K562 (cell line): ENCODE data around the gene MMEL1. TPM values are rescaled to one million over a fixed set of nuclear protein-coding genes. Genes with fewer than 3 reads are reported as not detected.
A peak's percentile ranks its signal among the peaks of the same experiment; 100 is the strongest.

ENCODE experiments used
- CEBPG ChIP-seq, 3 experiments: fragments of 200-800 bp in 1 of 3; sonication (Bioruptor generic) in 1 of 3; sonication (generic) in 1 of 3; formaldehyde crosslinking in 1 of 3; IDR thresholded peaks in 2 of 3; conservative IDR thresholded peaks in 1 of 3; 2 replicates each; pipeline versions ENCODE4 v1.6.1 to v1.8.0; 2016 to 2022; ENCODE audit warnings: missing compliant biosample characterization in 2 of 3, missing genetic modification characterization in 2 of 3, mild to moderate bottlenecking in 1 of 3, missing genetic modification reagents in 1 of 3
- ZNF165 ChIP-seq: fragments of 250-450 bp; sonication (Bioruptor Pico); IDR thresholded peaks from 2 replicates; pipeline ENCODE4 v1.4.0; 2020; ENCODE audit warnings: borderline replicate concordance
- ZNF217 ChIP-seq: sonication (generic); formaldehyde crosslinking; IDR thresholded peaks from 2 replicates; pipeline ENCODE4 v1.8.0; 2022; ENCODE audit warnings: mild to moderate bottlenecking, missing genetic modification reagents
- polyA plus RNA-seq, 8 experiments: library from polyadenylated mRNA; depleted of rRNA in 4 of 8; stranded (reverse) in 5 of 8; unstranded in 3 of 8; fragments of >200 nt; fragmentation: Nextera tagmentation in 2 of 8; fragmentation: Illumina TruSeq in 1 of 8; extraction: Ambion mirVana in 2 of 8; extraction: Trizol in 1 of 8; gene quantifications; 2 replicates each; pipeline versions ENCODE4 v1.2.1 to v1.2.3, GENCODE V29; 2011 to 2014; ENCODE audit warnings: inconsistent platforms in 1 of 8, missing spikeins in 1 of 8
- total RNA-seq, 7 experiments: library from RNA; depleted of rRNA in 6 of 7; stranded (reverse); fragments of >200 nt in 6 of 7; fragmentation: Illumina TruSeq in 2 of 7; extraction: Trizol in 2 of 7; gene quantifications; 2 replicates each; pipeline versions ENCODE4 v1.2.1 to v1.2.3, GENCODE V29; 2011 to 2021; ENCODE audit warnings: low replicate concordance in 1 of 7
- TF ChIP-seq, protein P1 (sequence below): fragments of 450-650 bp; formaldehyde crosslinking; IDR thresholded peaks from 2 replicates; pipeline ENCODE4 v1.4.0; 2022; ENCODE audit warnings: mild to moderate bottlenecking, moderate library complexity
- TF ChIP-seq, protein P2 (sequence below): fragments of 450-650 bp; formaldehyde crosslinking; IDR thresholded peaks from 2 replicates; pipeline ENCODE4 v1.4.0; 2020; ENCODE audit warnings: mild to moderate bottlenecking, moderate library complexity
- TF ChIP-seq, protein P3 (sequence below): fragments of 250-450 bp; sonication (Bioruptor Pico); IDR thresholded peaks from 2 replicates; pipeline ENCODE4 v1.5.0; 2021; ENCODE audit warnings: mild to moderate bottlenecking, moderate library complexity
- TF ChIP-seq, protein P4 (sequence below): fragments of 450-650 bp; IDR thresholded peaks from 2 replicates; pipeline ENCODE4 v1.6.1; 2016; ENCODE audit warnings: mild to moderate bottlenecking, moderate library complexity

The MMEL1 gene
- total and polyA plus RNA-seq, 9 of the 15 experiments (the other 6 are each of a cell fraction or from before 2014, with no cell fraction given) = not detected

DNA sequence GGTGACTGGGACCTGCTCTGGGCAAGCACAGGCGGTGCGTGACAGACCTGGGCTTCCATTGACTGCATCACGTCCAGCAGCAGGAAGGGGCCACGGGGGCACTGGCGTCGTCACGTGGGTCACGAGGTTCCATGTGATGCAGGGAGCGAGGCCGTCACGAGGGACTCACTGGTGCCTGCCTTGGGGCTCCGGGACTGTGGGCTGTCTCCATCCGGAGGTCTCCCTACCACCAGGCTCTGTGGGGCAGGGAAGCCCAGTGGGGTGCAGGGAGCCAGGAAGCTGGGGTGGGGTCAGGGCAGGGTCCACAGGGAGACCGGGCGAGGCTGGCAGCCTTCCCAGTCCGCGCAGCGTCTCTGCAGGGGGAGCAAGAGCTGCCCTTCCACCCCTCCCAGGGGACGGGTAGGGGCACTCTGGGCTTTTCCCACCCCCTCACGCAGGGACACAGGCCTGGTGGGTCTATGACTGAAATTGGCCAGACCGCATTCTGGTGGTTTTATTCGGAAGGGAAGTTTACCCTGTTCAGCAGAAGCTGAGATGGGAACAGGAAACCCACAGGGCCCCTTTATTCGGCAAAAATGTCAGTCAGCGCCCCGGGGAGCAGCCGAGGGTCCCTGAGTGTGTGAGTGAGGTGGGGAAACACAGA lies 77.1 kb downstream of the MMEL1 start (continued):
- TF ChIP-seq, protein P1, sequence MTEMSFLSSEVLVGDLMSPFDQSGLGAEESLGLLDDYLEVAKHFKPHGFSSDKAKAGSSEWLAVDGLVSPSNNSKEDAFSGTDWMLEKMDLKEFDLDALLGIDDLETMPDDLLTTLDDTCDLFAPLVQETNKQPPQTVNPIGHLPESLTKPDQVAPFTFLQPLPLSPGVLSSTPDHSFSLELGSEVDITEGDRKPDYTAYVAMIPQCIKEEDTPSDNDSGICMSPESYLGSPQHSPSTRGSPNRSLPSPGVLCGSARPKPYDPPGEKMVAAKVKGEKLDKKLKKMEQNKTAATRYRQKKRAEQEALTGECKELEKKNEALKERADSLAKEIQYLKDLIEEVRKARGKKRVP (CRISPR knock-in tag) = no peak
- TF ChIP-seq, protein P2, sequence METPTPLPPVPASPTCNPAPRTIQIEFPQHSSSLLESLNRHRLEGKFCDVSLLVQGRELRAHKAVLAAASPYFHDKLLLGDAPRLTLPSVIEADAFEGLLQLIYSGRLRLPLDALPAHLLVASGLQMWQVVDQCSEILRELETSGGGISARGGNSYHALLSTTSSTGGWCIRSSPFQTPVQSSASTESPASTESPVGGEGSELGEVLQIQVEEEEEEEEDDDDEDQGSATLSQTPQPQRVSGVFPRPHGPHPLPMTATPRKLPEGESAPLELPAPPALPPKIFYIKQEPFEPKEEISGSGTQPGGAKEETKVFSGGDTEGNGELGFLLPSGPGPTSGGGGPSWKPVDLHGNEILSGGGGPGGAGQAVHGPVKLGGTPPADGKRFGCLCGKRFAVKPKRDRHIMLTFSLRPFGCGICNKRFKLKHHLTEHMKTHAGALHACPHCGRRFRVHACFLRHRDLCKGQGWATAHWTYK (CRISPR knock-in tag) = peak; percentile 78
- TF ChIP-seq CEBPG (CRISPR knock-in tag; IDR thresholded peaks at IDR 0.05) = no peak
- no peak for TF ChIP-seq CEBPG (tag; conservative IDR thresholded peaks at IDR 0.05 in 1 of 2, IDR thresholded peaks at IDR 0.05 in 1 of 2)
- TF ChIP-seq ZNF165 (CRISPR knock-in tag) = no peak
- TF ChIP-seq, protein P3, sequence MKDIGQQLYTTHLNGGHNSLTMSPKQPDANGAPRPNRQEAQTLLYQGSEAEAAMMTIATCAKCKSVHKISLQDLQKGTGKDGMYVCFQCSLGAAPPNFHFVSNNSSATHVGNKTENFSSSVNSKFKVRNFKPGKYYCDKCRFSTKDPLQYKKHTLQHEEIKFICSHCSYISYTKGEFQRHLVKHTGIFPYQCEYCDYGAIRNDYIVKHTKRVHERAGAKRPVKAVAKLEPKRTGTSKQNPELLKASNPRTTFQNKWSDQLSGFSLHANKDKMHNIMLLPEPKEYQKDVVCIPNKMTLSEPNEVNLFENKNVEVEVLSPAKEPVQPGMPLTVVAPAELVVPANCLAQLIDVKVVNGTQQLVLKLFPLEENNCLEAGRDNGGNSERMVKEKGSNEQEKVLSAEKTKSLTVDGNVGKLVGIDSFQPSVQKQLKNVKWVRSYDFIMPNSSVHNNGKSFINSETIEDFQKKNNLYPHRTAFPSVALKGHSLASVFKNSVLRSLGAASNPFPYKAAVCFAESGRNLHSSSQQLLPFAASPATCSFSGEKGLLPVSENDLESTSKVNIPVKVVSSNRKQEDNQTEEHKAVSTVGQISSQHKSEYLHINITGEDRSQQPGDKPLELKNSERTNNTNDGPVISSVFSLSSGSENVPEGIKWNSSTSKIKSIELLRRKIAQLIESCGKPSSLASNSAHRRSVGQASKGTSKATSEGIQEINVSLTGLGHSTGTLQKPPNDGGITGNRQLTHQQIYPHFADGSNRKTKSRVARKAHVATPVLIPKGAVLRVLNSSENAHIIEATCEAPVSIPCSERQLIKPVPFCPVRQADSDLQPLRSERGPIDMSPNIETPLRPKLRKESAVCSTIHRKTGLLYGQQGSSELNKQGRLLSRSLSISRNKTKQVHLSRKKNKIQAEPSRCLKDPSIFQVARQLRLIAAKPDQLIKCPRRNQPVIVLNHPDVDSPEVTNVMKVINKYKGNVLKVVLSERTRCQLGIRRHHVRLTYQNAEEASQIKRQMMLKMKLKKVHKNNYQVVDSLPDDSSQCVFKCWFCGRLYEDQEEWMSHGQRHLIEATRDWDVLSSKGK (CRISPR knock-in tag) = no peak
- TF ChIP-seq, protein P4, sequence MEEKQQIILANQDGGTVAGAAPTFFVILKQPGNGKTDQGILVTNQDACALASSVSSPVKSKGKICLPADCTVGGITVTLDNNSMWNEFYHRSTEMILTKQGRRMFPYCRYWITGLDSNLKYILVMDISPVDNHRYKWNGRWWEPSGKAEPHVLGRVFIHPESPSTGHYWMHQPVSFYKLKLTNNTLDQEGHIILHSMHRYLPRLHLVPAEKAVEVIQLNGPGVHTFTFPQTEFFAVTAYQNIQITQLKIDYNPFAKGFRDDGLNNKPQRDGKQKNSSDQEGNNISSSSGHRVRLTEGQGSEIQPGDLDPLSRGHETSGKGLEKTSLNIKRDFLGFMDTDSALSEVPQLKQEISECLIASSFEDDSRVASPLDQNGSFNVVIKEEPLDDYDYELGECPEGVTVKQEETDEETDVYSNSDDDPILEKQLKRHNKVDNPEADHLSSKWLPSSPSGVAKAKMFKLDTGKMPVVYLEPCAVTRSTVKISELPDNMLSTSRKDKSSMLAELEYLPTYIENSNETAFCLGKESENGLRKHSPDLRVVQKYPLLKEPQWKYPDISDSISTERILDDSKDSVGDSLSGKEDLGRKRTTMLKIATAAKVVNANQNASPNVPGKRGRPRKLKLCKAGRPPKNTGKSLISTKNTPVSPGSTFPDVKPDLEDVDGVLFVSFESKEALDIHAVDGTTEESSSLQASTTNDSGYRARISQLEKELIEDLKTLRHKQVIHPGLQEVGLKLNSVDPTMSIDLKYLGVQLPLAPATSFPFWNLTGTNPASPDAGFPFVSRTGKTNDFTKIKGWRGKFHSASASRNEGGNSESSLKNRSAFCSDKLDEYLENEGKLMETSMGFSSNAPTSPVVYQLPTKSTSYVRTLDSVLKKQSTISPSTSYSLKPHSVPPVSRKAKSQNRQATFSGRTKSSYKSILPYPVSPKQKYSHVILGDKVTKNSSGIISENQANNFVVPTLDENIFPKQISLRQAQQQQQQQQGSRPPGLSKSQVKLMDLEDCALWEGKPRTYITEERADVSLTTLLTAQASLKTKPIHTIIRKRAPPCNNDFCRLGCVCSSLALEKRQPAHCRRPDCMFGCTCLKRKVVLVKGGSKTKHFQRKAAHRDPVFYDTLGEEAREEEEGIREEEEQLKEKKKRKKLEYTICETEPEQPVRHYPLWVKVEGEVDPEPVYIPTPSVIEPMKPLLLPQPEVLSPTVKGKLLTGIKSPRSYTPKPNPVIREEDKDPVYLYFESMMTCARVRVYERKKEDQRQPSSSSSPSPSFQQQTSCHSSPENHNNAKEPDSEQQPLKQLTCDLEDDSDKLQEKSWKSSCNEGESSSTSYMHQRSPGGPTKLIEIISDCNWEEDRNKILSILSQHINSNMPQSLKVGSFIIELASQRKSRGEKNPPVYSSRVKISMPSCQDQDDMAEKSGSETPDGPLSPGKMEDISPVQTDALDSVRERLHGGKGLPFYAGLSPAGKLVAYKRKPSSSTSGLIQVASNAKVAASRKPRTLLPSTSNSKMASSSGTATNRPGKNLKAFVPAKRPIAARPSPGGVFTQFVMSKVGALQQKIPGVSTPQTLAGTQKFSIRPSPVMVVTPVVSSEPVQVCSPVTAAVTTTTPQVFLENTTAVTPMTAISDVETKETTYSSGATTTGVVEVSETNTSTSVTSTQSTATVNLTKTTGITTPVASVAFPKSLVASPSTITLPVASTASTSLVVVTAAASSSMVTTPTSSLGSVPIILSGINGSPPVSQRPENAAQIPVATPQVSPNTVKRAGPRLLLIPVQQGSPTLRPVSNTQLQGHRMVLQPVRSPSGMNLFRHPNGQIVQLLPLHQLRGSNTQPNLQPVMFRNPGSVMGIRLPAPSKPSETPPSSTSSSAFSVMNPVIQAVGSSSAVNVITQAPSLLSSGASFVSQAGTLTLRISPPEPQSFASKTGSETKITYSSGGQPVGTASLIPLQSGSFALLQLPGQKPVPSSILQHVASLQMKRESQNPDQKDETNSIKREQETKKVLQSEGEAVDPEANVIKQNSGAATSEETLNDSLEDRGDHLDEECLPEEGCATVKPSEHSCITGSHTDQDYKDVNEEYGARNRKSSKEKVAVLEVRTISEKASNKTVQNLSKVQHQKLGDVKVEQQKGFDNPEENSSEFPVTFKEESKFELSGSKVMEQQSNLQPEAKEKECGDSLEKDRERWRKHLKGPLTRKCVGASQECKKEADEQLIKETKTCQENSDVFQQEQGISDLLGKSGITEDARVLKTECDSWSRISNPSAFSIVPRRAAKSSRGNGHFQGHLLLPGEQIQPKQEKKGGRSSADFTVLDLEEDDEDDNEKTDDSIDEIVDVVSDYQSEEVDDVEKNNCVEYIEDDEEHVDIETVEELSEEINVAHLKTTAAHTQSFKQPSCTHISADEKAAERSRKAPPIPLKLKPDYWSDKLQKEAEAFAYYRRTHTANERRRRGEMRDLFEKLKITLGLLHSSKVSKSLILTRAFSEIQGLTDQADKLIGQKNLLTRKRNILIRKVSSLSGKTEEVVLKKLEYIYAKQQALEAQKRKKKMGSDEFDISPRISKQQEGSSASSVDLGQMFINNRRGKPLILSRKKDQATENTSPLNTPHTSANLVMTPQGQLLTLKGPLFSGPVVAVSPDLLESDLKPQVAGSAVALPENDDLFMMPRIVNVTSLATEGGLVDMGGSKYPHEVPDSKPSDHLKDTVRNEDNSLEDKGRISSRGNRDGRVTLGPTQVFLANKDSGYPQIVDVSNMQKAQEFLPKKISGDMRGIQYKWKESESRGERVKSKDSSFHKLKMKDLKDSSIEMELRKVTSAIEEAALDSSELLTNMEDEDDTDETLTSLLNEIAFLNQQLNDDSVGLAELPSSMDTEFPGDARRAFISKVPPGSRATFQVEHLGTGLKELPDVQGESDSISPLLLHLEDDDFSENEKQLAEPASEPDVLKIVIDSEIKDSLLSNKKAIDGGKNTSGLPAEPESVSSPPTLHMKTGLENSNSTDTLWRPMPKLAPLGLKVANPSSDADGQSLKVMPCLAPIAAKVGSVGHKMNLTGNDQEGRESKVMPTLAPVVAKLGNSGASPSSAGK = peak; percentile 95
- no peak for TF ChIP-seq ZNF217 (CRISPR knock-in tag)
